Prostate gland (tissue), 2 donors: ENCODE results near the gene OAS2. TPM values are rescaled to one million over a fixed set of nuclear protein-coding genes. Genes with fewer than 3 reads are reported as not detected.

Experiments used
- DNase-seq: peaks from one replicate; pipeline ENCODE4 v3.0.0-alpha.2; 2019; ENCODE audit warnings: low spot score
- H3K27ac ChIP-seq, 2 donors: fragments of 200-600 bp; sonication (generic); 2 replicates each; pipeline ENCODE4 v1.5.1; 2017 to 2019
- H3K27me3 ChIP-seq: fragments of 200-600 bp; sonication (generic); replicated peaks from 2 replicates; pipeline ENCODE4 v1.5.1; 2019; ENCODE audit not compliant: insufficient read depth
- H3K36me3 ChIP-seq, 2 donors: fragments of 200-600 bp; sonication (generic); 1 replicate in 1 of 2; 2 replicates in 1 of 2; pipeline versions ENCODE4 v1.5.1 to v1.8.1; 2017 to 2019
- H3K4me1 ChIP-seq: fragments of 200-600 bp; sonication (generic); replicated peaks from 2 replicates; pipeline ENCODE4 v1.5.1; 2019
- H3K4me3 ChIP-seq, 2 donors: fragments of 200-600 bp; sonication (generic); 2 replicates each; pipeline ENCODE4 v1.5.1; 2017 to 2019
- H3K9me3 ChIP-seq: fragments of 200-600 bp; sonication (generic); 2 replicates; pipeline ENCODE4 v1.5.1; 2017
- POLR2A ChIP-seq: fragments of 450-650 bp; IDR thresholded peaks from one replicate; pipeline ENCODE4 v1.6.1; 2016; ENCODE audit warnings: antibody characterized with exemption, mild to moderate bottlenecking
- POLR2AphosphoS5 ChIP-seq: sonication (generic); formaldehyde crosslinking; IDR thresholded peaks from one replicate; pipeline ENCODE4 v1.6.1; 2017; ENCODE audit warnings: antibody characterized with exemption
- WGBS: methylation state at CpG from one replicate; pipeline ENCODE4 v1.1.5; 2018; 5-methylcytosine and 5-hydroxymethylcytosine counted together
- intact Hi-C: fragments of 100-400 bp; cut with DNase I; formaldehyde crosslinking; loops from one replicate; pipeline ENCODE4 v1.14.2; 2022
- total RNA-seq, 2 donors: library from RNA; depleted of rRNA; stranded (reverse); fragments of >200 nt; gene quantifications; one replicate each; pipeline ENCODE4 v1.1.0, GENCODE V29; 2016
- TF ChIP-seq, protein P1 (sequence below), 4 experiments: fragments of 200-600 bp in 2 of 4; fragments of 450-650 bp in 2 of 4; sonication (generic) in 2 of 4; IDR thresholded peaks; 1 replicate in 3 of 4; 2 replicates in 1 of 4; pipeline ENCODE4 v1.5.1; 2016 to 2019; ENCODE audit warnings: antibody characterized with exemption in 4 of 4, mild to moderate bottlenecking in 2 of 4, moderate library complexity in 2 of 4

The OAS2 gene
- total RNA-seq, 2 donors from 2014 or later: 9.7 to 12.4 TPM

GRCh38 chr12:113056631-113057488 lies 78.5 kb downstream of the OAS2 start, which contains the start of gene DTX1:
DTX1 (plus strand) TSS chr12:113056730; CDS start chr12:113058193, 1,463 bp downstream.
- intact Hi-C loops: no loop called here
- no peak for TF ChIP-seq POLR2A
- TF ChIP-seq, protein P1, sequence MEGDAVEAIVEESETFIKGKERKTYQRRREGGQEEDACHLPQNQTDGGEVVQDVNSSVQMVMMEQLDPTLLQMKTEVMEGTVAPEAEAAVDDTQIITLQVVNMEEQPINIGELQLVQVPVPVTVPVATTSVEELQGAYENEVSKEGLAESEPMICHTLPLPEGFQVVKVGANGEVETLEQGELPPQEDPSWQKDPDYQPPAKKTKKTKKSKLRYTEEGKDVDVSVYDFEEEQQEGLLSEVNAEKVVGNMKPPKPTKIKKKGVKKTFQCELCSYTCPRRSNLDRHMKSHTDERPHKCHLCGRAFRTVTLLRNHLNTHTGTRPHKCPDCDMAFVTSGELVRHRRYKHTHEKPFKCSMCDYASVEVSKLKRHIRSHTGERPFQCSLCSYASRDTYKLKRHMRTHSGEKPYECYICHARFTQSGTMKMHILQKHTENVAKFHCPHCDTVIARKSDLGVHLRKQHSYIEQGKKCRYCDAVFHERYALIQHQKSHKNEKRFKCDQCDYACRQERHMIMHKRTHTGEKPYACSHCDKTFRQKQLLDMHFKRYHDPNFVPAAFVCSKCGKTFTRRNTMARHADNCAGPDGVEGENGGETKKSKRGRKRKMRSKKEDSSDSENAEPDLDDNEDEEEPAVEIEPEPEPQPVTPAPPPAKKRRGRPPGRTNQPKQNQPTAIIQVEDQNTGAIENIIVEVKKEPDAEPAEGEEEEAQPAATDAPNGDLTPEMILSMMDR (IDR thresholded peaks at IDR 0.05): no peak
- TF ChIP-seq POLR2AphosphoS5: no peak
- H3K4me1 ChIP-seq: peaks cover 3% of the 10 kb centered on the region
- H3K27ac ChIP-seq: no peak within 1 kb of the TSS
- H3K27me3 ChIP-seq: no peaks in the 10 kb centered on the region
- no peaks in the 10 kb centered on the region for H3K36me3 ChIP-seq
- 3% methylated on average over 51 of the region's 94 CpGs for WGBS
- DNase-seq: no peak
- peak within 1 kb of the TSS; percentile 43 to 47 for H3K4me3 ChIP-seq
- H3K9me3 ChIP-seq: no peaks in the 10 kb centered on the region

GRCh38 chr12:113057565-113058485 lies 79.5 kb downstream of the OAS2 start:
- no peaks in the 10 kb centered on the region for H3K27me3 ChIP-seq
- intact Hi-C loops: no loop called here
- no peak for TF ChIP-seq POLR2A
- TF ChIP-seq, protein P1 (IDR thresholded peaks at IDR 0.05): no peak
- TF ChIP-seq POLR2AphosphoS5: no peak

GRCh38 chr12:113058553-113058952 lies 80.2 kb downstream of the OAS2 start:
- no peak overlapping the region for H3K4me3 ChIP-seq
- H3K4me1 ChIP-seq: peaks cover 3% of the 10 kb centered on the region
- DNase-seq: no peak
- H3K27me3 ChIP-seq: no peaks in the 10 kb centered on the region
- no peaks in the 10 kb centered on the region for H3K9me3 ChIP-seq
- H3K36me3 ChIP-seq: no peaks in the 10 kb centered on the region
- WGBS: 92% methylated on average over 1 of the region's 1 CpG
- H3K27ac ChIP-seq: no peak overlapping the region
- intact Hi-C loops: no loop called here
- no peak for TF ChIP-seq POLR2A
- no peak for TF ChIP-seq POLR2AphosphoS5
- TF ChIP-seq, protein P1 (IDR thresholded peaks at IDR 0.05): no peak

More at GRCh38 chr12:113057565-113058485, 79.5 kb downstream of the OAS2 start:
- peak overlapping the region; percentile 43 to 47 for H3K4me3 ChIP-seq
- H3K36me3 ChIP-seq: no peaks in the 10 kb centered on the region
- DNase-seq: no peak
- WGBS: 66% methylated on average over 44 of the region's 44 CpGs
- no peak overlapping the region for H3K27ac ChIP-seq
- no peaks in the 10 kb centered on the region for H3K9me3 ChIP-seq
- peaks cover 3% of the 10 kb centered on the region for H3K4me1 ChIP-seq

- WGBS: 88% methylated on average over 8 of the region's 8 CpGs
- H3K36me3 ChIP-seq: no peaks in the 10 kb centered on the region
- H3K27ac ChIP-seq: no peak overlapping the region
- no peaks in the 10 kb centered on the region for H3K27me3 ChIP-seq
- no peaks in the 10 kb centered on the region for H3K9me3 ChIP-seq
- H3K4me1 ChIP-seq: peaks cover 3% of the 10 kb centered on the region
- intact Hi-C loops: no loop called here
- TF ChIP-seq POLR2A (no peak), POLR2AphosphoS5 (no peak)
- TF ChIP-seq, protein P1 (IDR thresholded peaks at IDR 0.05): no peak
- no peak overlapping the region for H3K4me3 ChIP-seq
- no peak for DNase-seq
Measured at GRCh38 chr12:113059071-113059595, 80.8 kb downstream of the OAS2 start.
